ENCODE data around the gene LYSMD1. TPM values are rescaled to one million over a fixed set of nuclear protein-coding genes. Genes with fewer than 3 reads are reported as not detected.

The LYSMD1 gene
- total RNA-seq, 1 donor from 2014 or later, result 12.0 TPM

- H3K4me1 ChIP-seq, result peaks cover 68% of the 10 kb centered on the region
- no peak for TF ChIP-seq CTCF (IDR thresholded peaks at IDR 0.05; ENCODE audit: borderline replicate concordance)
- peaks cover 16% of the 10 kb centered on the region for H3K36me3 ChIP-seq
- intact Hi-C loops (cut with micrococcal nuclease), result no loop called here
- H3K9me3 ChIP-seq (replicated peaks), result no peaks in the 10 kb centered on the region
- no peak for DNase-seq
- no peaks in the 10 kb centered on the region for H3K27me3 ChIP-seq (ENCODE audit: low read depth)
- peak overlapping the region; percentile 92 for H3K27ac ChIP-seq (replicated peaks)
- H3K4me3 ChIP-seq, result peak overlapping the region; percentile 90
Observed at GRCh38 chr1:151143986-151144385, 21.7 kb downstream of the LYSMD1 start.

GRCh38 chr1:151143057-151143435, 22.7 kb downstream of the LYSMD1 start:
- no peaks in the 10 kb centered on the region for H3K9me3 ChIP-seq (replicated peaks)
- peak; percentile 26 for TF ChIP-seq CTCF (IDR thresholded peaks at IDR 0.05; ENCODE audit: borderline replicate concordance)
- H3K4me1 ChIP-seq, result peaks cover 68% of the 10 kb centered on the region
- no peak for DNase-seq
- H3K27ac ChIP-seq (replicated peaks), result peak overlapping the region; percentile 92
- H3K4me3 ChIP-seq, result peak overlapping the region; percentile 90
- intact Hi-C loops (cut with micrococcal nuclease), result no loop called here
- peaks cover 25% of the 10 kb centered on the region for H3K36me3 ChIP-seq
- no peaks in the 10 kb centered on the region for H3K27me3 ChIP-seq (ENCODE audit: low read depth)

- Histone ChIP-seq H3K27me3 (ENCODE audit: low read depth) (no peaks in the 10 kb centered on the region), H3K4me3 (peak overlapping the region; percentile 90), H3K27ac (replicated peaks) (peak overlapping the region; percentile 92), H3K9me3 (replicated peaks) (no peaks in the 10 kb centered on the region), H3K36me3 (peaks cover 30% of the 10 kb centered on the region), H3K4me1 (peaks cover 65% of the 10 kb centered on the region)
- intact Hi-C loops (cut with micrococcal nuclease), result no loop called here
- no peak for DNase-seq
- no peak for TF ChIP-seq CTCF (IDR thresholded peaks at IDR 0.05; ENCODE audit: borderline replicate concordance)
Observed at GRCh38 chr1:151142411-151143056, 23.2 kb downstream of the LYSMD1 start.

GRCh38 chr1:151137789-151138188, 27.9 kb downstream of the LYSMD1 start:
- intact Hi-C loops (cut with micrococcal nuclease), result loop anchor here (2.0 kb wide), 1 partner anchor 31 kb away; no protein-coding TSS in a partner anchor
- peaks cover 78% of the 10 kb centered on the region for H3K36me3 ChIP-seq
- peaks cover 20% of the 10 kb centered on the region for H3K4me1 ChIP-seq
- H3K9me3 ChIP-seq (replicated peaks), result no peaks in the 10 kb centered on the region
- no peak for TF ChIP-seq CTCF (IDR thresholded peaks at IDR 0.05; ENCODE audit: borderline replicate concordance)
- no peak overlapping the region for H3K27ac ChIP-seq (replicated peaks)
- H3K4me3 ChIP-seq, result no peak overlapping the region
- DNase-seq, result no peak
- H3K27me3 ChIP-seq (ENCODE audit: low read depth), result no peaks in the 10 kb centered on the region

DNA sequence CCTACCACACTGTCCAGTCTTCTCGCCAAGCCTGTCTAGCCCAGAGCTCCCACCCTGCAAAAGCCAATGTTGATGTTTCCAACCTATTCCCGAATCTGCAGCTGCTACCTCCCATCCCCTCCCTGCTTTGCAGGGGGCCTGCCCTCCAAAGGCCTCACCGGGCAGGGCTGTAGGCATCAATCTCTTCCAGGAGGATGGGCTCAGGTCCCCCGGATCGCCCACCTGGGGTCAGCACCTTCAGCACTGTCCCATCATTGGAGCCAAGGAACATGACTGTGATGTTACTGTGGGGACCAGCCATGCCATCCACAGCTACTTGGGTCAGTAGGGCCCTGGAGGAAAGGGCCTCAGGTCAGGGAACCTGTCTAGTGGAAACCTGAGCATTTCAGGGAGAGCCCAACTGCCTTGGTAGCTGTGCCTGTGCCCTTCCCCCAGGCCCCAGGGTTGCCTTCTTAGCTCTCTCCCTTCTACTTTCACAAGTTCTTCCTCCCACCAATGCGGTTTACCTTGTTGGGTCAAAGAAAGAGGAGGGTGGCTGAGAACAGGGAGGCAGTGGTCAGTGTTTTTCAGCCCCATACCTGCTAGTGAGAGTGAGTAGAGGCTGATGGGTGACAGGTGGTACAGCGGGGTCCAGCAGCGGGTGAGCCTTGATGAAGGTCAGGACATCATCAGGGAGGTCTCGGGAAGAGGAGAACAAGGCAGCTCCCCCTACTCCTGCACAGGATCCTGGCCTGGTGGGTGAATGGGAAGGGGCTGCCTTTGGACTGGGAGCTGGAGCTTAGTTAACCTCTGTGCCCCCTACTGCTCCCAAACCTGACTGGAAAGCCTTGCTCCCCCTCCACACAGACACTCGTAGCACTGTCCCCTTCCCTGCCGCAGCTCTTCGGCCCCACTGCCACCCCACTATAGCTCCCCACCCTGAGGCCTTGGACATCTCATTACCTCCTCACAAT, 30.0 kb downstream of the LYSMD1 start:
- Histone ChIP-seq H3K9me3 (replicated peaks) (no peaks in the 10 kb centered on the region), H3K4me3 (no peak overlapping the region), H3K4me1 (peaks cover 22% of the 10 kb centered on the region), H3K27ac (replicated peaks) (no peak overlapping the region), H3K36me3 (peaks cover 84% of the 10 kb centered on the region), H3K27me3 (ENCODE audit: low read depth) (no peaks in the 10 kb centered on the region)
- intact Hi-C loops (cut with micrococcal nuclease), result loop anchor here (2.0 kb wide), 1 partner anchor 29 kb away; no protein-coding TSS in a partner anchor
- TF ChIP-seq CTCF (IDR thresholded peaks at IDR 0.05; ENCODE audit: borderline replicate concordance), result no peak
- no peak for DNase-seq

Data from left ventricle myocardium inferior (tissue), 1 donor.